ENCODE data around the gene KIF5C.

The KIF5C gene

DNA sequence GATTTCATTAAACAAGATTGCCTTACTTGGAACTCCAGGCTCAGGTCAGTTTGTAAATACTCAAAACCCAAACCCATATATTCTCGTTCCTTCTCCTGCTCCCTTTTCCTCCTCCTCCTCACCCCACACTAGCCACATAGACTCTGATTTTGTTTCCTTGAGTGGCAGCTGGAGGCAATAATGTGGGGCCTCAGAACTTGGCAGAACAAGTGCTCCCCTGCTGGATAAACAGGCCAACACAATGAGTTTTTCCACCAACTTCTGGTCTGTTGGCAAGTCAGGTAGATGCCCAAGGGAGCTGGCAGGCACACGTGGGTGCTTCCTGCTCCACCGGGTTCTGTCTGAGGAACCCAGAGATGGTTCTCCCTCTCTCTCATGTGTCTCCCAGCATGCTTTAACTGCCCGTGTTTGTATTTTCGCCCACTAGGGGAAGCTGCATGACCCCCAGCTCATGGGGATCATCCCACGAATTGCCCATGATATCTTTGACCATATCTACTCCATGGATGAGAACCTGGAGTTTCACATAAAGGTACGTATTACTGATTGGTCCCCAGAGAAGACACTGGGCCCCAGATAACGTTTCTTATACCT, 61.9 kb downstream of the KIF5C start:
- Histone ChIP-seq H4K8ac (ENCODE audit: low read depth, low read length) (no peak overlapping the region), H3K36me3 (replicated peaks in 1 of 2; ENCODE audit: control insufficient read depth in 2 of 2, insufficient read depth in 2 of 2, low read length in 2 of 2) (peaks cover 25 to 88% of the 10 kb centered on the region in 2 donors), H2BK12ac (ENCODE audit: low read length) (no peak overlapping the region), H3K79me1 (ENCODE audit: low read depth, low read length) (peaks cover 13% of the 10 kb centered on the region), H3K9me3 (replicated peaks in 1 of 2; ENCODE audit: control insufficient read depth in 2 of 2, insufficient read depth in 1 of 2, low read depth in 1 of 2, low read length in 2 of 2) (peaks cover 0 to 10% of the 10 kb centered on the region in 2 donors), H2AFZ (ENCODE audit: low read length) (no peak overlapping the region), H4K91ac (ENCODE audit: low read depth, low read length, poor library complexity) (no peak overlapping the region), H2BK120ac (ENCODE audit: low read depth, low read length) (no peak overlapping the region), H3K4me2 (ENCODE audit: insufficient read depth, low read length, poor library complexity, severe bottlenecking) (no peak overlapping the region), H3K18ac (ENCODE audit: low read length) (no peak overlapping the region), H3K4ac (ENCODE audit: low read length) (no peak overlapping the region), H2AK5ac (ENCODE audit: low read depth, low read length) (no peak overlapping the region), H3K27ac (replicated peaks; ENCODE audit: low read length) (no peak overlapping the region), H3K23ac (ENCODE audit: low read depth, low read length, poor library complexity) (no peak overlapping the region), H3K27me3 (ENCODE audit: control insufficient read depth in 3 of 3, insufficient read depth in 3 of 3, low read depth in 1 of 3, low read length in 3 of 3) (peaks cover 0 to 2% (median 0%) of the 10 kb centered on the region in 3 experiments), H3K4me1 (ENCODE audit: control insufficient read depth in 2 of 2, insufficient read depth in 1 of 2, low read depth in 1 of 2, low read length in 2 of 2) (peaks cover 2 to 16% of the 10 kb centered on the region in 2 donors), H3K4me3 (ENCODE audit: low read length in 2 of 2) (no peak overlapping the region), H2BK5ac (ENCODE audit: low read length) (no peak overlapping the region), H3K14ac (ENCODE audit: low read length) (no peak overlapping the region), H3K9ac (ENCODE audit: low read depth, low read length, poor library complexity) (no peak overlapping the region), H2BK15ac (ENCODE audit: low read length) (no peak overlapping the region)
- no peak for DNase-seq (ENCODE audit: low spot score)
- no CpG with 5 or more reads among the region's 8 CpGs for WGBS, 2 donors (ENCODE audit: extremely low coverage in 2 of 2, insufficient read length in 2 of 2, insufficient replicate concordance in 1 of 2)

DNA sequence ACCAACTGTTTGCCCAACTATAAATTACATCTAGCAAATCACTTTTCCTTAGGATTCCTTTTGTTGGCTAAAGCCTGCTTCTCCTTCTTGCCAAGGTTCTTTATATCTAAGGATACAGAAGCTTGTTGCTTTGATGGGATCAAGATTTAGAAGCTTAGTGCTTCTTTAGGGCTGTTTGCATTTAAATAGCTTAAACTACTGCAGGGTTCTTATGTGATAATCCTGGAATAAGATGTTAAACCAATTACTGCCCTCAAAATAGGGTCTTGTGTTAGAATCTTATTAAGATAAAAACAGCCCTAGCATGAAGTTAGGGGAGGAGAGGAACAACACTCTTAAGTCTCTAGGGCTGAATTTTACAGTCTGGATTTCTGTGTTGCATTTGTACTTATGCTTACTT, 64.2 kb downstream of the KIF5C start:
- Histone ChIP-seq H2AFZ (ENCODE audit: low read length) (no peak overlapping the region), H4K91ac (ENCODE audit: low read depth, low read length, poor library complexity) (no peak overlapping the region), H3K27me3 (ENCODE audit: control insufficient read depth in 3 of 3, insufficient read depth in 3 of 3, low read depth in 1 of 3, low read length in 3 of 3) (no peaks in the 10 kb centered on the region), H3K36me3 (replicated peaks in 1 of 2; ENCODE audit: control insufficient read depth in 2 of 2, insufficient read depth in 2 of 2, low read length in 2 of 2) (peaks cover 21 to 88% of the 10 kb centered on the region in 2 donors), H3K27ac (replicated peaks; ENCODE audit: low read length) (no peak overlapping the region), H2BK12ac (ENCODE audit: low read length) (no peak overlapping the region), H4K8ac (ENCODE audit: low read depth, low read length) (no peak overlapping the region), H3K4ac (ENCODE audit: low read length) (no peak overlapping the region), H3K4me1 (ENCODE audit: control insufficient read depth in 2 of 2, insufficient read depth in 1 of 2, low read depth in 1 of 2, low read length in 2 of 2) (peaks cover 0 to 2% of the 10 kb centered on the region in 2 donors), H3K79me1 (ENCODE audit: low read depth, low read length) (peaks cover 4% of the 10 kb centered on the region), H2BK15ac (ENCODE audit: low read length) (no peak overlapping the region), H3K4me3 (ENCODE audit: low read length in 2 of 2) (no peak overlapping the region), H2BK120ac (ENCODE audit: low read depth, low read length) (no peak overlapping the region), H2BK5ac (ENCODE audit: low read length) (no peak overlapping the region), H2AK5ac (ENCODE audit: low read depth, low read length) (no peak overlapping the region), H3K14ac (ENCODE audit: low read length) (no peak overlapping the region), H3K9me3 (replicated peaks in 1 of 2; ENCODE audit: control insufficient read depth in 2 of 2, insufficient read depth in 1 of 2, low read depth in 1 of 2, low read length in 2 of 2) (peaks cover under 1 to 2% of the 10 kb centered on the region in 2 donors), H3K4me2 (ENCODE audit: insufficient read depth, low read length, poor library complexity, severe bottlenecking) (no peak overlapping the region), H3K18ac (ENCODE audit: low read length) (no peak overlapping the region), H3K23ac (ENCODE audit: low read depth, low read length, poor library complexity) (no peak overlapping the region), H3K9ac (ENCODE audit: low read depth, low read length, poor library complexity) (no peak overlapping the region)
- no peak for DNase-seq (ENCODE audit: low spot score)

- Histone ChIP-seq H3K9me3 (replicated peaks in 1 of 2; ENCODE audit: control insufficient read depth in 2 of 2, insufficient read depth in 1 of 2, low read depth in 1 of 2, low read length in 2 of 2) (peaks cover 1 to 17% of the 10 kb centered on the region in 2 donors), H3K4me1 (ENCODE audit: control insufficient read depth in 2 of 2, insufficient read depth in 1 of 2, low read depth in 1 of 2, low read length in 2 of 2) (no peaks in the 10 kb centered on the region), H3K36me3 (replicated peaks in 1 of 2; ENCODE audit: control insufficient read depth in 2 of 2, insufficient read depth in 2 of 2, low read length in 2 of 2) (peaks cover 25 to 86% of the 10 kb centered on the region in 2 donors), H2BK120ac (ENCODE audit: low read depth, low read length) (no peak overlapping the region), H3K9ac (ENCODE audit: low read depth, low read length, poor library complexity) (no peak overlapping the region), H3K4me3 (ENCODE audit: low read length in 2 of 2) (no peak overlapping the region), H2BK15ac (ENCODE audit: low read length) (no peak overlapping the region), H3K18ac (ENCODE audit: low read length) (no peak overlapping the region), H2BK5ac (ENCODE audit: low read length) (no peak overlapping the region), H3K14ac (ENCODE audit: low read length) (no peak overlapping the region), H3K4me2 (ENCODE audit: insufficient read depth, low read length, poor library complexity, severe bottlenecking) (no peak overlapping the region), H3K23ac (ENCODE audit: low read depth, low read length, poor library complexity) (no peak overlapping the region), H2AFZ (ENCODE audit: low read length) (no peak overlapping the region), H3K79me1 (ENCODE audit: low read depth, low read length) (peaks cover 2% of the 10 kb centered on the region), H2BK12ac (ENCODE audit: low read length) (no peak overlapping the region), H4K8ac (ENCODE audit: low read depth, low read length) (no peak overlapping the region), H2AK5ac (ENCODE audit: low read depth, low read length) (no peak overlapping the region), H4K91ac (ENCODE audit: low read depth, low read length, poor library complexity) (no peak overlapping the region), H3K4ac (ENCODE audit: low read length) (no peak overlapping the region), H3K27me3 (ENCODE audit: control insufficient read depth in 3 of 3, insufficient read depth in 3 of 3, low read depth in 1 of 3, low read length in 3 of 3) (no peaks in the 10 kb centered on the region), H3K27ac (replicated peaks; ENCODE audit: low read length) (no peak overlapping the region)
- WGBS, 2 donors (ENCODE audit: extremely low coverage in 2 of 2, insufficient read length in 2 of 2, insufficient replicate concordance in 1 of 2): no CpG with 5 or more reads among the region's 3 CpGs
- no peak for DNase-seq (ENCODE audit: low spot score)
These were observed 68.1 kb downstream of the KIF5C start for GRCh38 chr2:148943097-148943496.

GRCh38 chr2:148944536-148944935, 69.5 kb downstream of the KIF5C start:
- Histone ChIP-seq H4K91ac (ENCODE audit: low read depth, low read length, poor library complexity) (no peak overlapping the region), H3K4me1 (ENCODE audit: control insufficient read depth in 2 of 2, insufficient read depth in 1 of 2, low read depth in 1 of 2, low read length in 2 of 2) (no peaks in the 10 kb centered on the region), H3K27me3 (ENCODE audit: control insufficient read depth in 3 of 3, insufficient read depth in 3 of 3, low read depth in 1 of 3, low read length in 3 of 3) (no peaks in the 10 kb centered on the region), H3K14ac (ENCODE audit: low read length) (no peak overlapping the region), H2AFZ (ENCODE audit: low read length) (no peak overlapping the region), H2AK5ac (ENCODE audit: low read depth, low read length) (no peak overlapping the region), H3K18ac (ENCODE audit: low read length) (no peak overlapping the region), H3K4me3 (ENCODE audit: low read length in 2 of 2) (no peak overlapping the region), H3K9me3 (replicated peaks in 1 of 2; ENCODE audit: control insufficient read depth in 2 of 2, insufficient read depth in 1 of 2, low read depth in 1 of 2, low read length in 2 of 2) (peaks cover 1 to 17% of the 10 kb centered on the region in 2 donors), H2BK5ac (ENCODE audit: low read length) (no peak overlapping the region), H3K9ac (ENCODE audit: low read depth, low read length, poor library complexity) (no peak overlapping the region), H2BK12ac (ENCODE audit: low read length) (no peak overlapping the region), H4K8ac (ENCODE audit: low read depth, low read length) (no peak overlapping the region), H2BK15ac (ENCODE audit: low read length) (no peak overlapping the region), H3K4me2 (ENCODE audit: insufficient read depth, low read length, poor library complexity, severe bottlenecking) (no peak overlapping the region), H3K23ac (ENCODE audit: low read depth, low read length, poor library complexity) (no peak overlapping the region), H2BK120ac (ENCODE audit: low read depth, low read length) (no peak overlapping the region), H3K36me3 (replicated peaks in 1 of 2; ENCODE audit: control insufficient read depth in 2 of 2, insufficient read depth in 2 of 2, low read length in 2 of 2) (peaks cover 29 to 91% of the 10 kb centered on the region in 2 donors), H3K4ac (ENCODE audit: low read length) (no peak overlapping the region), H3K27ac (replicated peaks; ENCODE audit: low read length) (no peak overlapping the region), H3K79me1 (ENCODE audit: low read depth, low read length) (peaks cover 2% of the 10 kb centered on the region)
- WGBS, 2 donors (ENCODE audit: extremely low coverage in 2 of 2, insufficient read length in 2 of 2, insufficient replicate concordance in 1 of 2): no CpG with 5 or more reads among the region's 4 CpGs
- DNase-seq (ENCODE audit: low spot score): no peak
